SU-DHL-6 (cell line): ENCODE data around the gene TMEM86B.

Source experiments
- H2AFZ ChIP-seq: fragments of 200-600 bp; sonication (generic); 2 replicates; pipeline ENCODE4 v1.6.1; 2014; ENCODE audit warnings: low read depth, mild to moderate bottlenecking, moderate library complexity, mixed read lengths, antibody characterized with exemption, low read length; ENCODE audit not compliant: severe bottlenecking
- H3F3A ChIP-seq: fragments of 200-600 bp; shearing (Covaris generic); 2 replicates; pipeline ENCODE4 v1.6.0; 2016; ENCODE audit warnings: antibody characterized with exemption, mild to moderate bottlenecking; ENCODE audit not compliant: insufficient read depth
- H3K27ac ChIP-seq: fragments of 200-600 bp; sonication (generic); 2 replicates; pipeline ENCODE4 v1.5.1; 2016; ENCODE audit warnings: low read depth, mild to moderate bottlenecking, low read length, moderate library complexity, mixed read lengths
- H3K27me3 ChIP-seq: fragments of 200-600 bp; sonication (generic), shearing (Covaris generic); 2 replicates; pipeline ENCODE4 v1.6.0; 2014; ENCODE audit warnings: mild to moderate bottlenecking, low read length
- H3K36me3 ChIP-seq: fragments of 200-600 bp; sonication (generic); 2 replicates; pipeline ENCODE4 v1.6.1; 2014; ENCODE audit warnings: mild to moderate bottlenecking, low read length, mixed read lengths
- H3K4me2 ChIP-seq: fragments of 300-600, 200-600 bp; shearing (Covaris generic), sonication (generic); 2 replicates; pipeline ENCODE4 v1.6.0; 2014; ENCODE audit warnings: low read length, low read depth, mild to moderate bottlenecking; ENCODE audit not compliant: poor library complexity, severe bottlenecking
- H3K4me3 ChIP-seq: fragments of 200-600 bp; sonication (generic); 2 replicates; pipeline ENCODE4 v1.5.1; 2014; ENCODE audit warnings: antibody characterized with exemption, low read length, mild to moderate bottlenecking, mixed read lengths; ENCODE audit not compliant: insufficient read depth, poor library complexity, severe bottlenecking
- H3K79me2 ChIP-seq: fragments of 200-600 bp; sonication (generic); 2 replicates; pipeline ENCODE4 v1.6.1; 2014; ENCODE audit warnings: mild to moderate bottlenecking, low read length, moderate library complexity; ENCODE audit not compliant: insufficient read depth
- H3K9ac ChIP-seq: fragments of 200-600 bp; sonication (generic); 2 replicates; pipeline ENCODE4 v1.7.0; 2014; ENCODE audit warnings: mild to moderate bottlenecking, low read length
- H3K9me2 ChIP-seq: fragments of 200-600 bp; sonication (generic); replicated peaks from 2 replicates; pipeline ENCODE4 v1.6.1; 2014; ENCODE audit warnings: low read length; ENCODE audit not compliant: insufficient read depth
- H3K9me3 ChIP-seq: fragments of 200-600 bp; sonication (generic); 2 replicates; pipeline ENCODE4 v1.6.1; 2014; ENCODE audit warnings: low read length, mixed read lengths; ENCODE audit not compliant: insufficient read depth
- H4K20me1 ChIP-seq: fragments of 200-600 bp; sonication (generic); 2 replicates; pipeline ENCODE4 v1.6.1; 2014; ENCODE audit warnings: low read depth, mild to moderate bottlenecking, antibody characterized with exemption, low read length, moderate library complexity, mixed read lengths
- CTCF ChIP-seq: fragments of 200-600 bp; sonication (generic); IDR thresholded peaks from one replicate; pipeline ENCODE4 v1.5.1; 2017; ENCODE audit warnings: antibody characterized with exemption, mild to moderate bottlenecking, low read length, moderate library complexity; ENCODE audit not compliant: insufficient read depth, poor library complexity, severe bottlenecking
- EZH2phosphoT487 ChIP-seq: fragments of 200-600 bp; sonication (generic), shearing (Covaris generic); conservative IDR thresholded peaks from 2 replicates; pipeline ENCODE4 v1.6.1; 2018; ENCODE audit warnings: mild to moderate bottlenecking, antibody characterized with exemption, low read length, moderate library complexity, mixed read lengths

TMEM86B gene

DNA sequence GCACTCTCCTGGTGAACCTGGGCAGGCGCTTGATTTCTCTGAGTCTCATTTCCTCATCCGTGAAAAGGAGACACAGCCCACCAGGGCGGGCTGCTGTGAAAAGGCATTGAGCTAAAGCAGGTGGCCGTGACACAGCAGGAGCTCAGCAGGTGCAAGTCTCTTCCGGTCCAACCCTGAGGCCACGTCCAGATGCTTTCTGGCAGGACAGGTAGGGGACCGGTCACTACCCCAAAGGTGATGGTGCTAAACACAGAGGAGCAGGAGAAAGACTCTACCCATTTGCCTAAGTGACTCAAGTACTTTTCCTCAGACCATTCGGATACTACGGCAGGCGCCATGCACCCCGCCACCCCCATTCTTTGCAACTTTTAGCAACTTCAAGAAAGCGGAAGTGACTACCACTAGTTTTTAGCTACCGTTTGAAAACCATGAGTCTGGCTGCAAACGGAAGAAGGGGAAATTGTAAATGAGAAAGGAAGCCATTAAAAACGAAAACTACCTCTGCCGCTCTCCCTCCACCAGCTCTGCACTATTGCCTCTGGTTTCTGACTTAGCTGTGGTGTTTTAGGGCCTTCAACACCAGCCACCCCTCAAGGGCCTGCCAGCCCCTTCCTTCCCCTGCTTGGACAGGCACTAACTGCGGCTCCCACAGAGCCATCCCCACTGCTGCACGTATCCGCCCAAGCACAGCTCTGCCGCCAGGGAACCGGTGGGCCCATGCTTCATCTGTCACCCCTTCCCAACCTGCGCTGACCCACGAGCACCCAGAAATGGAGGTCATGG, 25.5 kb upstream of the TMEM86B start:
- no peaks in the 10 kb centered on the region for H3K9me2 ChIP-seq
- H3K27ac ChIP-seq, result peak overlapping the region; percentile 99
- no peaks in the 10 kb centered on the region for H3K27me3 ChIP-seq
- peaks cover 96% of the 10 kb centered on the region for H3K79me2 ChIP-seq
- TF ChIP-seq EZH2phosphoT487 (no peak), CTCF (no peak)
- peaks cover 37% of the 10 kb centered on the region for H3F3A ChIP-seq
- H3K4me3 ChIP-seq, result peak overlapping the region; percentile 73
- H4K20me1 ChIP-seq, result no peaks in the 10 kb centered on the region
- H3K9ac ChIP-seq, result peak overlapping the region; percentile 94
- peak overlapping the region; percentile 98 for H3K4me2 ChIP-seq
- H3K36me3 ChIP-seq, result no peaks in the 10 kb centered on the region
- H3K9me3 ChIP-seq, result no peaks in the 10 kb centered on the region
- no peak overlapping the region for H2AFZ ChIP-seq

- H3K9ac ChIP-seq, result peak overlapping the region; percentile 94
- peak overlapping the region; percentile 98 for H3K4me2 ChIP-seq
- H3K27ac ChIP-seq, result peak overlapping the region; percentile 99
- peaks cover 8% of the 10 kb centered on the region; the same call in 1 of the 2 replicates for H4K20me1 ChIP-seq
- no peaks in the 10 kb centered on the region for H3K27me3 ChIP-seq
- peak overlapping the region; percentile 34 for H3K4me3 ChIP-seq
- no peak overlapping the region for H2AFZ ChIP-seq
- peaks cover 37% of the 10 kb centered on the region for H3F3A ChIP-seq
- H3K9me2 ChIP-seq, result no peaks in the 10 kb centered on the region
- peaks cover 100% of the 10 kb centered on the region for H3K79me2 ChIP-seq
- H3K9me3 ChIP-seq, result no peaks in the 10 kb centered on the region
- H3K36me3 ChIP-seq, result no peaks in the 10 kb centered on the region
- TF ChIP-seq EZH2phosphoT487, result no peak
- TF ChIP-seq CTCF, result no peak
These were observed 24.4 kb upstream of the TMEM86B start for GRCh38 chr19:55252760-55253663.

DNA sequence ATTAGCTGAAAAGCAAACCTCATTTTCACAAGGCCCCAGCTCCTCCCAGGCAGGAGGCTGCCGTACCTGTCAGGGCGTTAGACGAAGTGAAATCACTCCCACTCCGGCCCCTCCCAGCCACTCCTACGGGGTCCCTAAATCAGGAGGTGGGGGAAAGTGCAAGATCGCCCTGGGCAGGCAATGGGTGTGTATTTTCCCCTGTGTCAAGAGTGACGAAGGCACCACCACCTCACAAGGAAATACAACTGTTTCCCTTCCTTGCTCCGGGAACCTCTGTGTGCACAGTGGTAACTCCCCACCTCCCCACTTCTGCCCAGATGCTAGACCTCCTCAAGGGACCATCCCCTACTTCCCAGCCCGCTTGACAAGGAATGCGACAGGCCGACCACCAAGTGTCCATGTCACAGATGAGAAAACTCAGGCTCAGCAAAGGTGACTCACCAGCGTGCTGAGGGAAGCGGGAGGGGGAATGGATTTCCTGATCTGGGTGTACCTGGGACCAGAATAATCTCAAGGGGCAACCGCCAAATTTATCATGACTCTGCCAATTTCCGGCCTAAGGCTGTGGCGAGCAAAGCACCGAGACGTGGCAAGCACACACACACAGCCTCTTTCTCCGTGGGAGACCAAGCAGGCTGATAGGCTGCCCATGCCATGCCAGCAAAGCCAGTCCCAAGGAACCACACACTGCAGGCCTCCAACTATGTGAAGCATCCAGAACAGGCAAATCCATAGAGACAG, 22.9 kb upstream of the TMEM86B start:
- Histone ChIP-seq H3K4me3 (no peak overlapping the region), H3K4me2 (peak overlapping the region; percentile 35), H3K27me3 (no peaks in the 10 kb centered on the region), H2AFZ (no peak overlapping the region), H3K9me2 (no peaks in the 10 kb centered on the region), H3F3A (peaks cover 30% of the 10 kb centered on the region), H3K79me2 (peaks cover 100% of the 10 kb centered on the region), H3K9me3 (no peaks in the 10 kb centered on the region), H3K36me3 (no peaks in the 10 kb centered on the region), H4K20me1 (peaks cover 8% of the 10 kb centered on the region; the same call in 1 of the 2 replicates), H3K27ac (peak overlapping the region; percentile 44), H3K9ac (peak overlapping the region; percentile 5; the same call in 1 of the 2 replicates)
- TF ChIP-seq CTCF, result no peak
- TF ChIP-seq EZH2phosphoT487, result no peak
